K562 (cell line): ENCODE measurements around the gene SETX. TPM values are rescaled to one million over a fixed set of nuclear protein-coding genes. Genes with fewer than 3 reads are reported as not detected.

ENCODE experiments used
- CC2D1A ChIP-seq: fragments of 450-650 bp; IDR thresholded peaks from 2 replicates; pipeline ENCODE4 v1.6.1; 2017; ENCODE audit warnings: mild to moderate bottlenecking
- HMGN3 ChIP-seq: IDR thresholded peaks from 2 replicates; pipeline ENCODE4 v1.6.1; 2011; ENCODE audit warnings: borderline replicate concordance, low read depth, mild to moderate bottlenecking, mixed read lengths, low read length; ENCODE audit not compliant: insufficient read length; ENCODE audit errors: extremely low read depth
- L3MBTL2 ChIP-seq: fragments of 450-650 bp; IDR thresholded peaks from 2 replicates; pipeline ENCODE4 v1.6.1; 2016; ENCODE audit warnings: mild to moderate bottlenecking, moderate library complexity
- NRF1 ChIP-seq, 2 experiments: fragments of 450-650 bp; IDR thresholded peaks in 1 of 2; conservative IDR thresholded peaks in 1 of 2; 2 replicates each; pipeline ENCODE4 v1.6.1; 2014; ENCODE audit warnings: mild to moderate bottlenecking in 2 of 2
- POLR2A ChIP-seq: fragments of 450-650 bp; conservative IDR thresholded peaks from 2 replicates; pipeline ENCODE4 v1.6.1; 2016
- POLR2G ChIP-seq: fragments of 200-400 bp; formaldehyde crosslinking; IDR thresholded peaks from 2 replicates; pipeline ENCODE4 v1.6.1; 2017; ENCODE audit warnings: low read depth, mild to moderate bottlenecking, antibody characterized with exemption, low read length, moderate library complexity
- RBFOX2 ChIP-seq: fragments of 200-400 bp; formaldehyde crosslinking; IDR thresholded peaks from 2 replicates; pipeline ENCODE4 v1.6.1; 2017; ENCODE audit warnings: low read depth, mild to moderate bottlenecking, low read length, moderate library complexity
- SAFB ChIP-seq: fragments of 200-400 bp; formaldehyde crosslinking; IDR thresholded peaks from 2 replicates; pipeline ENCODE4 v1.6.1; 2017; ENCODE audit warnings: low read depth, low read length, borderline replicate concordance
- SMC3 ChIP-seq: conservative IDR thresholded peaks from 2 replicates; pipeline ENCODE4 v1.6.1; 2011; ENCODE audit warnings: low read depth, low read length, improper control_type of control experiment; ENCODE audit not compliant: insufficient read depth
- SP2 ChIP-seq: IDR thresholded peaks from 2 replicates; pipeline ENCODE4 v1.6.1; 2011; ENCODE audit warnings: mild to moderate bottlenecking, low read depth, low read length, moderate library complexity; ENCODE audit not compliant: poor library complexity, severe bottlenecking; ENCODE audit errors: extremely low read depth
- SPI1 ChIP-seq: IDR thresholded peaks from 2 replicates; pipeline ENCODE4 v1.6.1; 2011; ENCODE audit warnings: low read depth, low read length, control low read depth, borderline replicate concordance
- TBP ChIP-seq: optimal IDR thresholded peaks from 2 replicates; pipeline ENCODE3; 2011; ENCODE audit warnings: low read depth, low read length, improper control_type of control experiment
- U2AF2 ChIP-seq: fragments of 200-400 bp; formaldehyde crosslinking; optimal IDR thresholded peaks from 2 replicates; pipeline ENCODE3; 2017; ENCODE audit warnings: low read depth, mild to moderate bottlenecking, low read length
- polyA plus RNA-seq, 8 experiments: library from polyadenylated mRNA; depleted of rRNA in 4 of 8; stranded (reverse) in 5 of 8; unstranded in 3 of 8; fragments of >200 nt; fragmentation: Nextera tagmentation in 2 of 8; fragmentation: Illumina TruSeq in 1 of 8; extraction: Ambion mirVana in 2 of 8; extraction: Trizol in 1 of 8; gene quantifications; 2 replicates each; pipeline versions ENCODE4 v1.2.1 to v1.2.3, GENCODE V29; 2011 to 2014; ENCODE audit warnings: inconsistent platforms in 1 of 8, missing spikeins in 1 of 8
- total RNA-seq, 7 experiments: library from RNA; depleted of rRNA in 6 of 7; stranded (reverse); fragments of >200 nt in 6 of 7; fragmentation: Illumina TruSeq in 2 of 7; extraction: Trizol in 2 of 7; gene quantifications; 2 replicates each; pipeline versions ENCODE4 v1.2.1 to v1.2.3, GENCODE V29; 2011 to 2021; ENCODE audit warnings: low replicate concordance in 1 of 7
- TF ChIP-seq, protein P1 (sequence below): fragments of 250-450 bp; sonication (Bioruptor Pico); IDR thresholded peaks from 2 replicates; pipeline ENCODE4 v1.5.0; 2021; ENCODE audit warnings: mild to moderate bottlenecking, borderline replicate concordance
- TF ChIP-seq, protein P2 (sequence below): fragments of 450-650 bp; IDR thresholded peaks from 2 replicates; pipeline ENCODE4 v1.6.1; 2018; ENCODE audit not compliant: partially characterized antibody
- TF ChIP-seq, protein P3 (sequence below): fragments of 450-650 bp; IDR thresholded peaks from 2 replicates; pipeline ENCODE4 v1.6.1; 2017; ENCODE audit warnings: antibody characterized with exemption
- TF ChIP-seq, protein P4 (sequence below): sonication (generic); formaldehyde crosslinking; IDR thresholded peaks from 2 replicates; pipeline ENCODE4 v1.9.0; 2022; ENCODE audit warnings: mild to moderate bottlenecking, missing genetic modification reagents
- TF ChIP-seq, protein P5 (sequence below), 3 experiments: fragments of 200-800 bp in 1 of 3; sonication (Bioruptor generic) in 1 of 3; sonication (generic) in 1 of 3; formaldehyde crosslinking in 1 of 3; IDR thresholded peaks; 2 replicates each; pipeline versions ENCODE4 v1.6.1 to v1.8.0; 2016 to 2022; ENCODE audit warnings: mild to moderate bottlenecking in 2 of 3, missing compliant biosample characterization in 2 of 3, missing genetic modification characterization in 2 of 3, missing genetic modification reagents in 1 of 3

The SETX gene
- total and polyA plus RNA-seq, 9 of the 15 experiments (the other 6 are each of a cell fraction or from before 2014, with no cell fraction given): 8.7 to 45.7 (median 28.7) TPM

DNA sequence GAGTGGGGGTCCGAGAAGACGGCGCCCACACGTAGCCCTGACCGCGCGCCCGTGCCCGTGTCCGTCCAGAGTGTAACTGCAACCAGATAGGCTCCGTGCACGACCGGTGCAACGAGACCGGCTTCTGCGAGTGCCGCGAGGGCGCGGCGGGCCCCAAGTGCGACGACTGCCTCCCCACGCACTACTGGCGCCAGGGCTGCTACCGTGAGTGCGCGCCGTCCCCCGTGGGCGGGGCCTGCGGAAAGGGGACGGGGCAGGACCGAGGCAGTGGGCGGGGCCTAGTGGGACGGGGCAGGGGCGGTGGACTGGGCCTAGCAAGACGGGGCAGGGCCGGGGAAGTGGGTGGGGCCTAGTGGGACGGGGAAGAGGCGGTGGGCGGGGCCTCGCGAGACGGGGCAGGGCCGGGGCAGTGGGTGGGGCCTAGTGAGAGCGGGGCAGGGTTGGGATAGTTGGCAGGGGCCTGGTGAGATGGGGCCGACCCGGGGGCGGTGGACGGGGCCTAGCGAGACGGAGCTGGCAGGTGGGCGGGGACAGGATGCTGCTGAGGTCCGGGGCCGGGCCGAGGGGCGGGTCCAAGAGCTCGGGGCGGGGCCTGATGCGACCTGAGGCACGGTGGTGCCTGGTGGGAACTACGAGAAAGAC is 113.8 kb downstream of the SETX start (continued):
- 0 out of 2 replicates have a peak, but pooled peaks have one; percentile 26 for TF ChIP-seq POLR2A
- TF ChIP-seq, protein P1, sequence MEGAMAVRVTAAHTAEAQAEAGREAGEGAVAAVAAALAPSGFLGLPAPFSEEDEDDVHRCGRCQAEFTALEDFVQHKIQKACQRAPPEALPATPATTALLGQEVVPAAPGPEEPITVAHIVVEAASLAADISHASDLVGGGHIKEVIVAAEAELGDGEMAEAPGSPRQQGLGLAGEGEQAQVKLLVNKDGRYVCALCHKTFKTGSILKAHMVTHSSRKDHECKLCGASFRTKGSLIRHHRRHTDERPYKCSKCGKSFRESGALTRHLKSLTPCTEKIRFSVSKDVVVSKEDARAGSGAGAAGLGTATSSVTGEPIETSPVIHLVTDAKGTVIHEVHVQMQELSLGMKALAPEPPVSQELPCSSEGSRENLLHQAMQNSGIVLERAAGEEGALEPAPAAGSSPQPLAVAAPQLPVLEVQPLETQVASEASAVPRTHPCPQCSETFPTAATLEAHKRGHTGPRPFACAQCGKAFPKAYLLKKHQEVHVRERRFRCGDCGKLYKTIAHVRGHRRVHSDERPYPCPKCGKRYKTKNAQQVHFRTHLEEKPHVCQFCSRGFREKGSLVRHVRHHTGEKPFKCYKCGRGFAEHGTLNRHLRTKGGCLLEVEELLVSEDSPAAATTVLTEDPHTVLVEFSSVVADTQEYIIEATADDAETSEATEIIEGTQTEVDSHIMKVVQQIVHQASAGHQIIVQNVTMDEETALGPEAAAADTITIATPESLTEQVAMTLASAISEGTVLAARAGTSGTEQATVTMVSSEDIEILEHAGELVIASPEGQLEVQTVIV (CRISPR knock-in tag): no peak
- TF ChIP-seq RBFOX2: peak; percentile 54
- TF ChIP-seq, protein P2, sequence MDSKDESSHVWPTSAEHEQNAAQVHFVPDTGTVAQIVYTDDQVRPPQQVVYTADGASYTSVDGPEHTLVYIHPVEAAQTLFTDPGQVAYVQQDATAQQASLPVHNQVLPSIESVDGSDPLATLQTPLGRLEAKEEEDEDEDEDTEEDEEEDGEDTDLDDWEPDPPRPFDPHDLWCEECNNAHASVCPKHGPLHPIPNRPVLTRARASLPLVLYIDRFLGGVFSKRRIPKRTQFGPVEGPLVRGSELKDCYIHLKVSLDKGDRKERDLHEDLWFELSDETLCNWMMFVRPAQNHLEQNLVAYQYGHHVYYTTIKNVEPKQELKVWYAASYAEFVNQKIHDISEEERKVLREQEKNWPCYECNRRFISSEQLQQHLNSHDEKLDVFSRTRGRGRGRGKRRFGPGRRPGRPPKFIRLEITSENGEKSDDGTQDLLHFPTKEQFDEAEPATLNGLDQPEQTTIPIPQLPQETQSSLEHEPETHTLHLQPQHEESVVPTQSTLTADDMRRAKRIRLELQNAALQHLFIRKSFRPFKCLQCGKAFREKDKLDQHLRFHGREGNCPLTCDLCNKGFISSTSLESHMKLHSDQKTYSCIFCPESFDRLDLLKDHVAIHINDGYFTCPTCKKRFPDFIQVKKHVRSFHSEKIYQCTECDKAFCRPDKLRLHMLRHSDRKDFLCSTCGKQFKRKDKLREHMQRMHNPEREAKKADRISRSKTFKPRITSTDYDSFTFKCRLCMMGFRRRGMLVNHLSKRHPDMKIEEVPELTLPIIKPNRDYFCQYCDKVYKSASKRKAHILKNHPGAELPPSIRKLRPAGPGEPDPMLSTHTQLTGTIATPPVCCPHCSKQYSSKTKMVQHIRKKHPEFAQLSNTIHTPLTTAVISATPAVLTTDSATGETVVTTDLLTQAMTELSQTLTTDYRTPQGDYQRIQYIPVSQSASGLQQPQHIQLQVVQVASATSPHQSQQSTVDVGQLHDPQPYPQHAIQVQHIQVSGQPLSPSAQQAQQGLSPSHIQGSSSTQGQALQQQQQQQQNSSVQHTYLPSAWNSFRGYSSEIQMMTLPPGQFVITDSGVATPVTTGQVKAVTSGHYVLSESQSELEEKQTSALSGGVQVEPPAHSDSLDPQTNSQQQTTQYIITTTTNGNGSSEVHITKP: peak; percentile 53
- TF ChIP-seq, protein P3, sequence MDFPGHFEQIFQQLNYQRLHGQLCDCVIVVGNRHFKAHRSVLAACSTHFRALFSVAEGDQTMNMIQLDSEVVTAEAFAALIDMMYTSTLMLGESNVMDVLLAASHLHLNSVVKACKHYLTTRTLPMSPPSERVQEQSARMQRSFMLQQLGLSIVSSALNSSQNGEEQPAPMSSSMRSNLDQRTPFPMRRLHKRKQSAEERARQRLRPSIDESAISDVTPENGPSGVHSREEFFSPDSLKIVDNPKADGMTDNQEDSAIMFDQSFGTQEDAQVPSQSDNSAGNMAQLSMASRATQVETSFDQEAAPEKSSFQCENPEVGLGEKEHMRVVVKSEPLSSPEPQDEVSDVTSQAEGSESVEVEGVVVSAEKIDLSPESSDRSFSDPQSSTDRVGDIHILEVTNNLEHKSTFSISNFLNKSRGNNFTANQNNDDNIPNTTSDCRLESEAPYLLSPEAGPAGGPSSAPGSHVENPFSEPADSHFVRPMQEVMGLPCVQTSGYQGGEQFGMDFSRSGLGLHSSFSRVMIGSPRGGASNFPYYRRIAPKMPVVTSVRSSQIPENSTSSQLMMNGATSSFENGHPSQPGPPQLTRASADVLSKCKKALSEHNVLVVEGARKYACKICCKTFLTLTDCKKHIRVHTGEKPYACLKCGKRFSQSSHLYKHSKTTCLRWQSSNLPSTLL: no peak
- no peak for TF ChIP-seq SPI1
- TF ChIP-seq, protein P4, sequence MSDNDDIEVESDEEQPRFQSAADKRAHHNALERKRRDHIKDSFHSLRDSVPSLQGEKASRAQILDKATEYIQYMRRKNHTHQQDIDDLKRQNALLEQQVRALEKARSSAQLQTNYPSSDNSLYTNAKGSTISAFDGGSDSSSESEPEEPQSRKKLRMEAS (CRISPR knock-in tag): peak; percentile 63
- no peak for TF ChIP-seq SP2
- TF ChIP-seq CC2D1A: no peak
- TF ChIP-seq U2AF2: no peak
- TF ChIP-seq, protein P5, sequence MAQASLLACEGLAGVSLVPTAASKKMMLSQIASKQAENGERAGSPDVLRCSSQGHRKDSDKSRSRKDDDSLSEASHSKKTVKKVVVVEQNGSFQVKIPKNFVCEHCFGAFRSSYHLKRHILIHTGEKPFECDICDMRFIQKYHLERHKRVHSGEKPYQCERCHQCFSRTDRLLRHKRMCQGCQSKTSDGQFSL (CRISPR knock-in tag; IDR thresholded peaks at IDR 0.05): no peak
- TF ChIP-seq, protein P5 (tag; IDR thresholded peaks at IDR 0.05): no peak
- TF ChIP-seq HMGN3: peak; percentile 29
- TF ChIP-seq NRF1 (conservative IDR thresholded peaks at IDR 0.05 in 1 of 2, IDR thresholded peaks at IDR 0.05 in 1 of 2): peak; percentile 66 to 70
- TF ChIP-seq SMC3: no peak
- peak; percentile 71 for TF ChIP-seq POLR2G
- TF ChIP-seq SAFB: peak; percentile 84
- TF ChIP-seq L3MBTL2: peak; percentile 92
- TF ChIP-seq TBP: peak; percentile 23
